ENCODE results near the gene IGHMBP2.

IGHMBP2 gene

DNA sequence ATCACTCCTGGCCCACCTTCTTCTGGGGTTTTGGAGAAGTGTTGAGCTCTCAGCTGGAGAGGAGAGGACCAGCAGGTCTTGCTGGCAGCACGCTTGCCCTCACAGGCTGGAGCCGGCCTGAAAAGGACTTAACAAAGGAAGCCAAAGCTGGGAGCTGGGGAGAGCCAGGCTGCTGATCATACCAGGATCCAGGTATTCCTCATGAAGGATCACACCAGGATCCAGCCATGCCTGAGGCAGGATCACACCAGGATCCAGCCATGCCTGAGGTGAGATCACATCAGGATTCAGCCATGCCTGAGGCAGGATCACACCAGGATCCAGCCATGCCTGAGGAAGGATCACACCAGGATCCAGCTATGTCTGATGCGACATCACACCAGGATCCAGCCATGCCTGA is 60.1 kb downstream of the IGHMBP2 start:
- Histone ChIP-seq H3K36me3 (ENCODE audit: control insufficient read depth in 4 of 4, insufficient read depth in 4 of 4, low read length in 3 of 4) (no peaks in the 10 kb centered on the region), H3K4me1 (ENCODE audit: control extremely low read depth in 1 of 4, control insufficient read depth in 4 of 4, insufficient read depth in 4 of 4, low read length in 3 of 4) (no peaks in the 10 kb centered on the region), H3K4me3 (ENCODE audit: control insufficient read depth in 1 of 7, extremely low read depth in 1 of 7, insufficient read depth in 4 of 7, low read depth in 2 of 7, low read length in 6 of 7) (no peak overlapping the region), H3K9me3 (ENCODE audit: control extremely low read depth in 1 of 5, control insufficient read depth in 4 of 5, insufficient read depth in 2 of 5, low read depth in 1 of 5, low read length in 4 of 5) (peaks cover 0 to 4% (median 0%) of the 10 kb centered on the region in 5 experiments), H3K27ac (ENCODE audit: insufficient read depth in 1 of 2, low read depth in 1 of 2, low read length in 2 of 2, poor library complexity in 1 of 2, severe bottlenecking in 2 of 2) (no peak overlapping the region), H3K27me3 (replicated peaks in 2 of 5; ENCODE audit: control insufficient read depth in 4 of 5, insufficient read depth in 5 of 5, low read length in 4 of 5) (peaks cover 0 to 14% (median 10%) of the 10 kb centered on the region in 5 experiments)
- DNase-seq: no peak
- WGBS (ENCODE audit: insufficient coverage): 100% methylated on average over 3 of the region's 3 CpGs
- ChIA-PET POLR2A (no interaction called here), CTCF (interaction anchor here (0.8 kb wide), 1 partner anchor 12 kb away, joined by 3 read pairs; no protein-coding TSS in a partner anchor)

DNA sequence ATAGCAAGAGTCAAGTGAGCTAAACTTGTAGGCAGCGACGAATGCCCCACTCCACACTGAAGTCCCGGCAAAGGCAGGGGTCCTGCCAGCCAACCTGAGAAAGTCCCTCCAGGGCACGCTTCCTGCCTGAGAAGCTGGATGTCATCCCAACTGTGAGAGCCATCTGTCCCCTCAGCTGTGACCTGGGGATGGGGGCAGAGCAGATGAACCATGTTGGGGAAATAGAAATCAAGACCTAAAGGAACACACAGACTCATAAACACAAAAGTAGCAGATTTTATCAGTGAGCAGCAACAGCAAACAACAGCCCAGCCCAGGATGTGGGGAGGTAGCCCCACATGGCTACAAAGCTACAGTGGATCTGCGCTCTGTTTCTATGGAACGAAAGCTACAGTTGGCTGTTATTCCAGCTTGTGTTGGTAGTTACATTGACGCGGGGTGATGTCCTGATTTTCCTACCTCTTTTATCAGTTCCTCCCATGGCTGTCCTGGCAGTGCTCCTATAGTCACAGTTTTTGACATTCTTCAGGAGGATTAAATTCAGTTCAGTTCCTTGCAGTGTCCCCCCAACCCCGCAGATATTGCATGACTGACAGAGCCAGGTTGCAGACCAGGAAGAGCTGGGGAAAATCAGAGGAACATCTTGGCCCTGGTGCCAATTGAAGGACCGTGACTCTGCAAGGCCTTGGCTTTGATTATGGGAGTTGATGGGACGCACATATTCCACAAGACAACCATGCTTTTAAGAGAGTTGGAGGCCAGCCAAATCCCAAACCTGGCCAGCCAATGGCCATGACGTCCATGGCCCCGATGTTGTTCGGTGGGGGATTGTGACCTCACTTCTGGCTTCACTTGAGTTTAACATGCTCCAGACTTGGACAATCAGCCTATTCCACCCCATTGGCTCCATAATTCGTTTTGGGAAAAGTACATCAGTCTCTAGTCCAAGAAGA is 62.5 kb downstream of the IGHMBP2 start:
- POLR2A ChIA-PET: no interaction called here
- no peaks in the 10 kb centered on the region for H3K4me1 ChIP-seq (ENCODE audit: control extremely low read depth in 1 of 4, control insufficient read depth in 4 of 4, insufficient read depth in 4 of 4, low read length in 3 of 4)
- H3K4me3 ChIP-seq (ENCODE audit: control insufficient read depth in 1 of 7, extremely low read depth in 1 of 7, insufficient read depth in 4 of 7, low read depth in 2 of 7, low read length in 6 of 7): no peak overlapping the region
- DNase-seq: no peak
- peaks cover 0 to 15% (median 14%) of the 10 kb centered on the region in 5 experiments for H3K27me3 ChIP-seq (replicated peaks in 2 of 5; ENCODE audit: control insufficient read depth in 4 of 5, insufficient read depth in 5 of 5, low read length in 4 of 5)
- 96% methylated on average over 15 of the region's 15 CpGs for WGBS (ENCODE audit: insufficient coverage)
- H3K9me3 ChIP-seq (ENCODE audit: control extremely low read depth in 1 of 5, control insufficient read depth in 4 of 5, insufficient read depth in 2 of 5, low read depth in 1 of 5, low read length in 4 of 5): peaks cover 0 to 4% (median 0%) of the 10 kb centered on the region in 5 experiments
- H3K36me3 ChIP-seq (ENCODE audit: control insufficient read depth in 4 of 4, insufficient read depth in 4 of 4, low read length in 3 of 4): no peaks in the 10 kb centered on the region
- CTCF ChIA-PET: interaction anchor here (0.9 to 2.2 kb wide), 3 partner anchors 11 to 15 kb away, joined by 3 to 5 read pairs (median 5); partner anchors contain the start of gene MRGPRD
- no peak overlapping the region for H3K27ac ChIP-seq (ENCODE audit: insufficient read depth in 1 of 2, low read depth in 1 of 2, low read length in 2 of 2, poor library complexity in 1 of 2, severe bottlenecking in 2 of 2)

DNA sequence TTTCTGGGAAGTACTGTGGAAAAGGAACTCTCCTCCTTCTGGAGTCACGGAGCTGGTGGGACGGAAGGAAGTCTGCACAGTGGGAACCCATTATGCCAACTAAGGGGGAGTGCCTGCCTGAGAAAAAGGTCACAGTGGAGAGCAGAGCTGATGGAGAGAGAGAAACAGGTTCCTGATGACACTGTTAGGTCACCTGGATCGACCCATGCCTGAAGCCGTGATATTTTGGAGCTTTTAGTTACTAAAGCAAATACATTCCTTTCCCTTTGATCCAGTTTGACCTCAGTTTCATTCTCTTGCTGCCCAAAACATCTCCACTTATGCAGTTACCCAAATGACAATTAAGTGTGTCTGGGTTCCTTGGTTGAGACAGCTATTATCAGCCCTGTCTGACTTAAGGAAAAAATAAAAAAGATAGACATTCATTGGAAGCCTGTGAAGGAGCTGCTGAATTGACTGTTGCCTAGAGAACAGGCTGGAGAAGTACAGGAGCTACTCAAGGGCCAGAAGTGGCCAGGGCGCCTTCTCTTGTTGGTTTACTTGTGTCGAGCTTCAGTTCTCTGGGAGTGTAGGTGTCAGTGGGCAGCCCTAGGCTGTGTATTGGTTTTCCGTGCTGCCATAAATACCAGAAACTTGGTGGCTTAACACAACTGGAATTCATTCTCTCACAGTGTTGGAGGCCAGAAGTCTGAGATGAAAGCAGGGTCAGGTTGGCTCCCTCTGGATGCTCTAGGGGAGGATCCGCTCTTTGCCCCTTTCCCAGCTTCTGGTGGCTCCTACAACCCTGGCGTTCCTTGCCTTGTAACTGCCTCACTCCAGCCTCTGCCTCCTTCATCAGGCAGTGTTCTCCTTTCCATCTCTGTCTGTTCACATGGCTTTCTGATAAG is 63.4 kb downstream of the IGHMBP2 start:
- Histone ChIP-seq H3K4me1 (ENCODE audit: control extremely low read depth in 1 of 4, control insufficient read depth in 4 of 4, insufficient read depth in 4 of 4, low read length in 3 of 4) (no peaks in the 10 kb centered on the region), H3K36me3 (ENCODE audit: control insufficient read depth in 4 of 4, insufficient read depth in 4 of 4, low read length in 3 of 4) (no peaks in the 10 kb centered on the region), H3K27ac (ENCODE audit: insufficient read depth in 1 of 2, low read depth in 1 of 2, low read length in 2 of 2, poor library complexity in 1 of 2, severe bottlenecking in 2 of 2) (no peak overlapping the region), H3K4me3 (ENCODE audit: control insufficient read depth in 1 of 7, extremely low read depth in 1 of 7, insufficient read depth in 4 of 7, low read depth in 2 of 7, low read length in 6 of 7) (no peak overlapping the region), H3K9me3 (ENCODE audit: control extremely low read depth in 1 of 5, control insufficient read depth in 4 of 5, insufficient read depth in 2 of 5, low read depth in 1 of 5, low read length in 4 of 5) (peaks cover 0 to 4% (median 0%) of the 10 kb centered on the region in 5 experiments), H3K27me3 (replicated peaks in 2 of 5; ENCODE audit: control insufficient read depth in 4 of 5, insufficient read depth in 5 of 5, low read length in 4 of 5) (peaks cover 0 to 15% (median 14%) of the 10 kb centered on the region in 5 experiments)
- POLR2A ChIA-PET: interaction anchor here (0.6 kb wide), 1 partner anchor 216 kb away, joined by 3 read pairs; the partner anchor contains the start of gene TESMIN
- DNase-seq: no peak
- CTCF ChIA-PET: interaction anchor here (1.0 to 2.2 kb wide), 3 partner anchors 10 to 14 kb away, joined by 5 read pairs; partner anchors contain the start of gene MRGPRD
- 96% methylated on average over 9 of the region's 9 CpGs for whole genome bisulfite sequencing (ENCODE audit: insufficient coverage)

DNA sequence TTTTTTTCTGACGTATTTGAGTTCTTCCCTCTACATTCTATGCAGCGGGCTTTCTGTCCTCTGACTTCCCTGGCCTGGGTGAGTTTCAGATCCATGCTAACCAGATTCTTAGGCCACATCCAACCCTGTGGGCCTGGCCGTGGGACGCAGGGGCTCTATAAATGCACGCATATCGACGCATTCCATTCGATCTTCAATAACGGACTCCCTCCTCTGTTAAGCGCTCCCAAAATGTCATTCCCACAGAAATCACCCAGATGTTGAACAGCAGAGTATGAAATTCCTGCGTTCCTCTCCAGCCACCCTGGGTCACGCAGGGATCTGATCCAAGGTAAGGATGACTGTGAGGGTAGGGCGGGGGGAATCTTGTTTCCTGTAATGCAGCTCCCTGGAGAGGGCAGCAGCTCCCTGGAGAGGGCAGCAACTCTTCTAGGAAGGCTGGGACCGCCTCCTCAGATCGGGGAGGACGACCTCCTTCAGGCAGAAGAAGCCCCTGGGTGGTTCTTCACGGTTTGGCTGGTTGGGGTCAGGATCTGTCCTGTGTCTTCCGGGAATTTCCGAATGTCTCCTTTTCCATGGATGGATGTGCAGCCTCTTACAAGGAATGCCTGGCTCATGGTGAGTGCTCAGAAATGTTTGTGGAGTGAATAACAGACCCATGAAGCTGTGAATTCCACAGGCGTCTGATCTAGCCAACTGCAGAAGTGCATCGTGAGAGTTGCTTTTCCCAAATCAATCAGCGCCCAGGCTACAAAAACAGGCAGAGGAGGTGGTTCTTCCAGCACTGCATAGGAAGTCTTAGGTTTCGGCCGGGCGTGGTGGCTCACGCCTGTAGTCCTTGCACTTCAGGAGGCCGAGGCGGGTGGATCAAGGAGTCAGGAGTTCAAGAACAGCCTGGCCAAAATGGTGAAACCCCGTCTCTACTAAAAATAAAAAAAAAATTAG is 64.9 kb downstream of the IGHMBP2 start:
- no peak overlapping the region for H3K4me3 ChIP-seq (ENCODE audit: control insufficient read depth in 1 of 7, extremely low read depth in 1 of 7, insufficient read depth in 4 of 7, low read depth in 2 of 7, low read length in 6 of 7)
- peaks cover 0 to 4% (median 0%) of the 10 kb centered on the region in 5 experiments for H3K9me3 ChIP-seq (ENCODE audit: control extremely low read depth in 1 of 5, control insufficient read depth in 4 of 5, insufficient read depth in 2 of 5, low read depth in 1 of 5, low read length in 4 of 5)
- ChIA-PET CTCF (no interaction called here), POLR2A (no interaction called here)
- no peaks in the 10 kb centered on the region for H3K4me1 ChIP-seq (ENCODE audit: control extremely low read depth in 1 of 4, control insufficient read depth in 4 of 4, insufficient read depth in 4 of 4, low read length in 3 of 4)
- WGBS (ENCODE audit: insufficient coverage): 79% methylated on average over 21 of the region's 29 CpGs
- H3K27me3 ChIP-seq (replicated peaks in 2 of 5; ENCODE audit: control insufficient read depth in 4 of 5, insufficient read depth in 5 of 5, low read length in 4 of 5): peaks cover 0 to 15% (median 14%) of the 10 kb centered on the region in 5 experiments
- no peak for DNase-seq
- no peaks in the 10 kb centered on the region for H3K36me3 ChIP-seq (ENCODE audit: control insufficient read depth in 4 of 4, insufficient read depth in 4 of 4, low read length in 3 of 4)
- H3K27ac ChIP-seq (ENCODE audit: insufficient read depth in 1 of 2, low read depth in 1 of 2, low read length in 2 of 2, poor library complexity in 1 of 2, severe bottlenecking in 2 of 2): no peak overlapping the region

DNA sequence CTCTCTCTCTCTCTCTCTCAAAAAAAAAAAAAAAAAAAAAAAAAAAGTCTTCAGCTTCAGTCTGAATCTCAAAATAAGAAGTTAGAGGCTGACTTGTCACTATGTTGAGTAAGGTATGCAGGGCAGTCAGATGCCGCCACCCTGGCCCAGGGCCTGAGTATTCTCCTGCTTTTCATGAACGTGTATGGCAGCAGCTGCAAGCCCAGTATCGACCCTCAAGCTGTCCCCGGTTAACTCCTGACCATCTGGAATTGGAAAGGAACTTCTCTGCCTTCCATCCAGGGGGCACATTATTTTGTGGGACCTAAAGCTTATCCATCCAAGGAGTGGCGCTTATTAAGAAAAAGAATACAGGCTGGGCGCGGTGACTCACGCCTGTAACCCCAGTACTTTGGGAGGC is 65.7 kb downstream of the IGHMBP2 start:
- no peaks in the 10 kb centered on the region for H3K4me1 ChIP-seq (ENCODE audit: control extremely low read depth in 1 of 4, control insufficient read depth in 4 of 4, insufficient read depth in 4 of 4, low read length in 3 of 4)
- peaks cover 0 to 15% (median 14%) of the 10 kb centered on the region in 5 experiments for H3K27me3 ChIP-seq (replicated peaks in 2 of 5; ENCODE audit: control insufficient read depth in 4 of 5, insufficient read depth in 5 of 5, low read length in 4 of 5)
- CTCF ChIA-PET: no interaction called here
- no peak overlapping the region for H3K4me3 ChIP-seq (ENCODE audit: control insufficient read depth in 1 of 7, extremely low read depth in 1 of 7, insufficient read depth in 4 of 7, low read depth in 2 of 7, low read length in 6 of 7)
- 85% methylated on average over 8 of the region's 8 CpGs for WGBS (ENCODE audit: insufficient coverage)
- POLR2A ChIA-PET: no interaction called here
- no peak overlapping the region for H3K27ac ChIP-seq (ENCODE audit: insufficient read depth in 1 of 2, low read depth in 1 of 2, low read length in 2 of 2, poor library complexity in 1 of 2, severe bottlenecking in 2 of 2)
- no peaks in the 10 kb centered on the region for H3K36me3 ChIP-seq (ENCODE audit: control insufficient read depth in 4 of 4, insufficient read depth in 4 of 4, low read length in 3 of 4)
- no peak for DNase-seq
- H3K9me3 ChIP-seq (ENCODE audit: control extremely low read depth in 1 of 5, control insufficient read depth in 4 of 5, insufficient read depth in 2 of 5, low read depth in 1 of 5, low read length in 4 of 5): no peaks in the 10 kb centered on the region

DNA sequence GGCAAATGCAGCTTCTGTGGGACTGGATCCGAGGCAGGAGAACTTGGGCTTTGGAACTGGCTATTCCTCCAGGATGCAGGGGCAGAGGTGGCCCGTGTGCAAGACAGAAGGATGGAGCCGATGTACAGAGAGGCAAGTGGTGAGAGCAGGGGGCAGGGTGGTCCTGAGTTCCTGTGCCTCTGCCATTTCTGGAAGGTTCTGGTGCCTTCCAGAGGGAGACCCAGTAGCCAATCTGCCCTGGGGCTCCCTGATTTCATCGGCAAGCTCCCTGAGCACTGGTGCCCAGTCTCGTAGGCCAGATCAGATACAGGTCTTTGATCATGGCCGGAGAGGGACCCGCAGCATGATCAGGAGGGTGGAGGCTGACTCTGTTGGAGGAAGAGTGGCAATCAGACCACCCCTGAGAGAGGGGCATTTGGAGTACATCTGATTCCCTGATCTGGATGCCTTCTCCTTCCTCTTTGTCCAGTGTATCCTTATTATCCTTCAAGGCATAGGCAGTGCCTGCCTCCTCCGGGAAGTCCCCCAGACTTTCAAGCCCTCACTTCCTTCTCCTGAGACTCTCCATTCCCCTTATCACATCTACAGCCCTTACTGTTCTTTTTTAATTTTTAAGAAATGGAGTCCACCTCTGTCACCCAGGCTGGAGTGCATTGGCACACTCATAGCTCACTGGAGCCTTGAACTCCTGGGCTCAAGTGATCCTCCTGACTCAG is 67.4 kb downstream of the IGHMBP2 start:
- no peaks in the 10 kb centered on the region for H3K36me3 ChIP-seq (ENCODE audit: control insufficient read depth in 4 of 4, insufficient read depth in 4 of 4, low read length in 3 of 4)
- 79% methylated on average over 7 of the region's 8 CpGs for WGBS (ENCODE audit: insufficient coverage)
- POLR2A ChIA-PET: no interaction called here

More for the DNA sequence above, 67.4 kb downstream of the IGHMBP2 start:
- Histone ChIP-seq H3K4me3 (ENCODE audit: control insufficient read depth in 1 of 7, extremely low read depth in 1 of 7, insufficient read depth in 4 of 7, low read depth in 2 of 7, low read length in 6 of 7) (no peak overlapping the region), H3K4me1 (ENCODE audit: control extremely low read depth in 1 of 4, control insufficient read depth in 4 of 4, insufficient read depth in 4 of 4, low read length in 3 of 4) (no peaks in the 10 kb centered on the region), H3K27ac (ENCODE audit: insufficient read depth in 1 of 2, low read depth in 1 of 2, low read length in 2 of 2, poor library complexity in 1 of 2, severe bottlenecking in 2 of 2) (no peak overlapping the region), H3K27me3 (replicated peaks in 2 of 5; ENCODE audit: control insufficient read depth in 4 of 5, insufficient read depth in 5 of 5, low read length in 4 of 5) (peaks cover 0 to 15% (median 11%) of the 10 kb centered on the region in 5 experiments), H3K9me3 (ENCODE audit: control extremely low read depth in 1 of 5, control insufficient read depth in 4 of 5, insufficient read depth in 2 of 5, low read depth in 1 of 5, low read length in 4 of 5) (no peaks in the 10 kb centered on the region)
- CTCF ChIA-PET: interaction anchor here (1.2 kb wide), 1 partner anchor 125 kb away, joined by 3 read pairs; no protein-coding TSS in a partner anchor
- no peak for DNase-seq

Data from common myeloid progenitor, CD34-positive (primary cell).